Renal cortical epithelial cell (primary cell): Measurements from ENCODE around the gene TNPO1. TPM values are rescaled to one million over a fixed set of nuclear protein-coding genes. Genes with fewer than 3 reads are reported as not detected.

Experiments used
- DNase-seq: peaks from one replicate; pipeline ENCODE4 v3.0.0-alpha.2; 2011; ENCODE audit warnings: low read depth
- total RNA-seq: library from RNA; depleted of rRNA; stranded (reverse); fragments of >200 nt; gene quantifications from 2 replicates; pipeline ENCODE4 v1.2.3, GENCODE V29; 2014

TNPO1 gene
- total RNA-seq, 1 donor from 2014 or later: 258 TPM

DNA sequence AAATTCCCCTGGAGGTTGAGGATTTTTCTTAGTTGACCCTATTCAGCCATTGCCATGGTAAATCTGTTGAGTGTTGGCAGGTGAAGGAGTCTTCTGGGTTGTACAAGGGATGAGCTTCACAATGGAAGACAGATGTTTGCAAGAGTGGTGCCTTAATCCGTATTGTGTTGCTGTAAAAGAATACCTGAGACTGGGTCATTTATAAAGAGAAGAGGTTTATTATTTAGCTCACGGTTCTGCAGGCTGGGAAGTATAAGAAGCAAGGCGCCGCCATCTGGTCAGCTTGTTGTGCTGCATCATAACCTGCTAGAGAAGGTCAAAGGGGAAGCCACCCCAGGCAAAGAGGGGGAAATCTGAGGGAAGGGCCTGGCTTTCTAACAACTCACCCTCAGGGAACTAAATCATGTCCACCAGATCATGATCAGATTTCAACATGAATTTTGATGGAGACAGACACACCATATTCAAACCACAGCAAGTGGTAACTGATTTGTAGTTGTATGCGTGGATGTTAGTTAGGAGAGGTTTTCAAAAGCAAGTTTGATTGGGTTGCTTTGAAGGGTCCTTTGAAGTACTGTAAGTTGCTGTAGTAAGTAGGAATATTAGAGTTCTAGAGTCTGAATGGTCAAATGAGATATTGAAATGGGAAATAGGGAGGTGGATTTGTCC lies 2.5 kb downstream of the TNPO1 start:
- peak; percentile 69 for DNase-seq

DNA sequence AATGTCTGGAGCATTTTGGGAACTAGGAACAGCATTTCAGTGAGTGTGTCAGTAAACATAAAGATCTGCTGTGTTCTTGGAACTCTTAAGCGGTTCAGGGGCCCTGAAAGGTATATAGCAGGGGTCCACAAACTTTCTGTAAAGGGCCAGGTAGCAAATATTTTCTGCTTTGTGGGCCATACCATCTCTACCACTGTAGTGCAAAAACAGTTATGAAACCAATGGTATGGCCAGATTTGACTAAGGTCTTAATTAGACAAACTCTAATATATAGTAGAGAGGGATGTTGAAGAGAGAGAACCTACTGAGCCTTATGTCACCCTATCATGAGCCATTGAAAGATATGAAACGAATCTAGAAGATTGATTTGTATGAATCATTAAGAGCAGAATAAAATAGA lies 5.3 kb downstream of the TNPO1 start:
- DNase-seq: no peak

DNA sequence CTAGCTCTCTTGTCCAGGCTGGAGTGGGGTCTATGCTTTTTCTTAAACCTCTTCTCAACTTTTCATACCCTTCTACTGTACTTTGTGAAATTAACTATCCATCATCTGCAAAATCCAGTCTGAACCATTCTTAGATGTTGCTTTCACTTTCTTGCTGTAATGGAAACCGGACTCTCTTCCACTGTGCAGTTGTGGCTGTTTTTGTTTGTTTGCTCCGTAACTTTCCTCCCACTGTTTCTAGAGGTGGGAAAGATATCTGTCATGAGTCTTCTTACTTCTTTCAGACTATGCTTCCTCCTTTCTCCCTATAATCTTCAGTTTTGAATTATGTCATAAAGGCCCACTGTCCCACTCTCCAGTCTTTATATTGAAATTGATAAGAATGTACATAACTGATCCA lies 6.5 kb downstream of the TNPO1 start:
- DNase-seq: no peak

DNA sequence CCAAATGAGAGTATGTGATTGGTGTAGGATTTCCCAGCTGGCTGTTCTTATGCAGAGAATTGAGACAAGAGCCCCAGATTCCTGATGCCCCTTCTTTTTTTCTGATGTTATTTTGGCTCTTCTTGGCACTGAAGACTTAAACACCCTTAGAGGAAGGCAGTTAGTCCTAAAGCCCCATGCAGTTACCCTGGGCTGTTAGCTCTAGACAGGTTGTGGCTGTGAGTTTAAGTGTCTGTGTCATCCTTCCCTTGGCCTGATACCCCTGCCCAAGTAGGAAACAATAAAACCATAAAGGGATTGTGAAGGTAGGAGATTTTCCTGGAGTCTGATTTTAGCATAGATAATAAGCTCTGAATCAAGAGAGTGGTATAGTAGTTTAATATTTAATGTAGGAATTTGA lies 13.2 kb downstream of the TNPO1 start:
- no peak for DNase-seq

DNA sequence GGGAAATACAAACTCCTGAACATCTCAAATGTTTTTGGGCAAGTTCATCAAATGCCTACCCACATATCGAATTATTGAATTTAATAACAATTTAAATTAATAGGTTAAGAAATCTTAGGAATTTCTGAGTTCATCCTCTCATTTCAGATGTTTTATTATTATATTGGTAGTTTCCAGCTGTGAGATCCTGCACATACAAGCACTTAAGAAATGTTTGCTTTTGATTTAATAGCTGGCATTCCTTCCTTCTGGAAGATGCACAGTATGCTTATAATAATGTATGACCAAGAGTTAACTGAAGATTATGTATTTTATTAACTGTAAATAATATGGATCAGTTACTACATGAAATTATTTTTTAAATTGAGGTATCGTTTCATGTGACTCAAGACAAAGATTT lies 13.9 kb downstream of the TNPO1 start:
- DNase-seq: no peak

DNA sequence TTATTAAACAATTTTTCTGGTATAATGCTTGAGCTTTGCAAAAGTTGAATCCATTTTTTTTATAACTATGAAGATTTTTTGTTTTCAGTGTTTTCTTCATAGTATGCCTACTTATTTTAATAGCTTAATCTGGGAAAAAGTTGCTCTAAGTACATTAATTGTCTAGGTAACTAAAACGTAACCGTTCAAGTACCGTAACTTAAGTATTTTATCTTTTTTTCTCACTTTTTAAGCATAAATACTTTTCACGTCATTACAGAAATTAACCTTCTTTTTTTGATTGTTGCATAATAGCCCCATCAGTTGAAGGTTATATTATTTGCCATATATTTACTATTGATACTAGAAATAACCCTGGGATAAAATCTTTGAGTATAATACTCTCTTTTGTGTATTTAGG lies 15.2 kb downstream of the TNPO1 start:
- DNase-seq: no peak

DNA sequence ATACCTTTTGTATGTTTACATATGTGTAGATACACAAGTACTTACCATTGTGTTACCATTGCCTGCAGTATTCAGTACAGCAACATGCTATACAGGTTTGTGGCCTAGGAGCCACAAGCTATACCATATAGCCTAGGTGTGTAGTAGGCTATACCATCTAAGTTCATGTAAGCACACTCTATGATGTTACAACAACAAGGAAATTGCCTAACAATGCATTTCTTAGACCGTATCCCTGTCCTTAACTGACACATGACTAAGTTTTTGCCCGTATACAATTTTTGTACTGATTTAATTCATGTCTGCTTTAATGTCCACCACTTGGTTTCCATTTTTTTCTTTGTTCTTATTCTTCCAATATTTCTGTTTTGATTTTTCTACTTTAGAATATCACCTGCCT lies 18.5 kb downstream of the TNPO1 start:
- DNase-seq: no peak

DNA sequence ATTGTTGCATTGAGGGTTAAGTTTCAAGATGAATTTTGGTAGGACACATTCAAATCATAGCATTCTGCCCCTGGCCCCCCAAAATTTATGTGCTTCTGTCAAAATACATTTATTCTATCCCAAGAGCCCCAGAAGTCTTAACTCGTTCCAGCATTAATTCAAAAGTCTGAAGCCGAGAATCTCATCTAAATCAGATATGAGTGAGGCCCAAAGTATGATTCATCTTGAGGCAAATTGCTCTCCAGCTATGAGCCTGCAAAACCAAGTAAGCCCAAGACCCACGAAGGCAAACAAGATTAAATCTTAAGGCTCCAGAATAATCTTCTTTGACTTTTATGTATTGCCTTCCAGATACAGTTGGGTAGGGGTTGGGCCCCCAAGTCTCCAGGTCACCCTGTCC lies 19.2 kb downstream of the TNPO1 start:
- no peak for DNase-seq

DNA sequence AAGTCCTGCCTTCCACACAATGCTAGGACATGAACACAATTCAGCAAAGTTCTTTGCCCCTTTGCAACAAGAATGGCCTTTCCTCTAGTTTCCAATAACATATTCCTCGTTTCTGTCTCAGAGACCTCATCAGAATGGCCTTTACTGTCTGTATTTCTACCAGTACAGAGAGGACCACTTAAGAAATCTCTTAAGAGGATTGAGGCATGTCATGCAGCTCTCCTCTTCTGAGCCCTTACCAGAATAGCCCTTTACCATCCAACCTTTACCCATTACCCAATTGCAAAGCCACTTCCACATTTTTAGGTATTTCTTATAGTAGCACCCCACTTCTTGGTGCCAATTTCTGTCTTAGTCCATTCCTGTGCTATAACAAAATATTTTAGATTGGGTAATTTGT lies 20.3 kb downstream of the TNPO1 start:
- DNase-seq: no peak

DNA sequence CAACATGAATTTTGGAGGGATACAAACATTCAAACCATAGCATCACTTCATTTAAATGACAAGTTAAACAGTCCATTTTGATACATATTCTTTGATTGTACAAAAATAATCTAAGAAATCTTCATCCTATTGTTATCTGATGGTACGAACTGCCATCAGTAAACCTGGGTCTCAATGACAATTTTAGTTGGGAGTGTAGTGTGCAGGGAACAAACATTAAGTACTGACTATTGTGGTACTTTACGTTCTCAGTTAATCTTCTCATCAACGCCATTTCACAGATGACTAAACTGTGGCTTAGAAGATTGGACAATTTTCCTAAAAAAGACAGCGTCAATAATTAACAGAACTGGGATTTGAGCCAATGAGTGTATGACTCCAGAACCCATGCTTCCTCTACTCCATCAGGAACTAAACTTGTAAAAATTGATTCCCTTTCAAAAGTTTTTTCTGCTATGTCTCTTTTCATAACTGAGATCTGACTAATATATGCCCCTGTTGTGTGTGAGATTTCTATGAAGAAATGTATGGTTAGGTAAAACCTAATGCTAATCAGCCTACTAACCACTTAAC lies 21.1 kb downstream of the TNPO1 start:
- DNase-seq: peak; percentile 83

DNA sequence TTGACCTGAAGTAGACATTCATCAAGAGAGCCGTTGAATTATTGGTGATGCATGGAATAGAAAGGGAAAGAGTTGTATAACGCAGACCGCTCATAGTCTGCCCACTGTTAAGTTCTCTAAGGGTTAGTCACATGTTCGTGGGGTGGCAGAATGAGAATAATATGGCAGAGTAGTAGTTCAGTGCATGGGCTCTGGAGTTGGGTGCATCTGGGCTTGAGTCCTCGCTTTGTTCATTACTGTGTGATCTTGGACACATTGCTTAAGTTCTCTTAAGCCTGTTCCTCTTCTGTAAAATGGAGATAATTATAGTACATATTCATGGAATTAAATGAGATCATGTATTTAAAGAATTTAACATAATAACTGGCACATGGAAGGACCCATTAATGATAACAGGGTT lies 23.6 kb downstream of the TNPO1 start:
- no peak for DNase-seq

DNA sequence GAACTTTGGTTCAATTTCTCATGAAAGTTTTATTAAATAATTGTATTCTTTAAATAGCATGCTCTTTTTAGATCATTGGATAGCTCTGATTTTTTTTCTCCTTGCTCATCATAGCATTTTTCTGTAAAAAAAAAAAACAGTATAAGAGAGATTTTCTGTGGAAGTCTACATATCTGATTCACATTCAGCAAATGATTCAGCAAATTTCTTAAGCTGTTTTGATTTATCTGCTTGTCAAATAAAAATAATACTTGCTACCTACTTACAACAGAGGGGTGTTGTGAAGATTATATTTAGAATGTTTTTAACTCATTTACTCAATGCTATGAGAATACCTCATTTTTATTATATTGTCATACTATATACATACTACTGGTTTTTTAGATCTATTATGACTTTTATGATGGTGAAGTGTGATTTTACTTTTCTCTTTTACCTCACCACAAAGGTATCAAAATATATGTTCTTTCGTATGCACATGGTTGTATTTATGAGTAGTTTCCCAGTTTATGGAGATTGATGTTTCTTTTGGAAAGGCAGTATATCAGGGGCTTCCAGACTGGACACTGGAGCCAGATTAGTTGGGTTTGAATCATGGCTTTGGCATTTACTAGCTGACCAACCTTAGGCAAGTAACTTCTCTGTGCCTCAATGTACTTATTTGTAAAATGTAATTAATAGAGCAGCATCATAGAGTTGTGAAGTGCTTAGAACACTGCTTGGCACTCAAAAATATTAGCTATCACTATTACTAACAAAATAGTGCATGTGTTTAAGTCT lies 25.5 kb downstream of the TNPO1 start:
- no peak for DNase-seq

DNA sequence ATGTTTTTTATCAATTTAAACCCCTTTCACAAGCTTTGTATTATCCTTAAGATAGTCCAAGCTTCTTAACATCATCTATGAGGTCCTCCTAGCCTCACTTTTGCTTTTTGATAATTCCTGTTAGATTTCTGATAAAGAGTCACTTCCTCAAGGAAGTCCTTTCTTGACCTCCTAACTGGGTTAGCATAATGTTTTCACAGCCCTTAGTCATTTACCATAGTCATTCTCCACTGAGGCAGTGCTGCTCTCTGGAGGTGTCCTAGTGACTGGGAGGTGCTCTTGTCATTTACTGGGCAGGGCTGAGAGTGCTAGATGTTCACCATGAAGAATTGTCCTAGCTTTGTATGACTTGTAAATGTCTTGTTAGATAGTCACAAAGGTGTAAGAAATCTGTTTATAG lies 26.4 kb downstream of the TNPO1 start:
- DNase-seq: peak; percentile 77

DNA sequence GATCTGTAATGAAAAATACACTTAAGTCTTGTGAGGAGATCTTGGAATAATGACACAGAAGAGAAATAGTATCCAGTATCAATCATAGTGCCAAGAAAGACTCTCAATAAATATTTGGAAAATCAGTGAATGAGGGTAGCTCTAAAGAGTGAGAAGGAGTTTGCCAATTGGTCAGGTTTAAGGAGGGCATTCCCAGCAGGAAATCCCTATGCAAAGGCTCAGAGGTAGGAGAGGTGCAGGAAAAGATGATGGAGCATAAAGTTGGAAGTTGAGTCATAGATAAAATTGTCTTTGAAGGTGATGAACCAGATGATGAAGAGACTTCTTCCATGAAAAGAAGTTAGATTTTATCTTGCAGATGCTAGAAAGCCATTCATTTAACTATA lies 27.8 kb downstream of the TNPO1 start:
- no peak for DNase-seq

DNA sequence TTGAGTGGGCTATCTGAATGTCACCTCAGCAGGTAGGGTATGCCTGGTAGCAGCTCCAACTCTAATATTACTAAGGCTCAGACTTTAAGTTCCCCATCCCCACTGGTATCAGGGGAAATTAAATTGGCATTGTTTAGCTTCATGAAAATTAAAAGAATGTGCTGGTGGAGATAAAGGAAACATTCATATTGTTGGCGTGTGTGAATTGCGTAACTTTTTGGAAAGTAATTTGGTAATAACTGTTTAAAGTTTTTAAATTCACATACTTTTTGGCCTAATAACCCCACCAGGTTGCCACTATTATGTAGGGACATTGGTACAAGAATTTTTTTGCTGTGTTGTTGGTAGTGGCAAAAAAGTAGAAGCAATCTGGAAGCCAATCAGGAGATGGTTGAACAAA lies 29.4 kb downstream of the TNPO1 start:
- no peak for DNase-seq

DNA sequence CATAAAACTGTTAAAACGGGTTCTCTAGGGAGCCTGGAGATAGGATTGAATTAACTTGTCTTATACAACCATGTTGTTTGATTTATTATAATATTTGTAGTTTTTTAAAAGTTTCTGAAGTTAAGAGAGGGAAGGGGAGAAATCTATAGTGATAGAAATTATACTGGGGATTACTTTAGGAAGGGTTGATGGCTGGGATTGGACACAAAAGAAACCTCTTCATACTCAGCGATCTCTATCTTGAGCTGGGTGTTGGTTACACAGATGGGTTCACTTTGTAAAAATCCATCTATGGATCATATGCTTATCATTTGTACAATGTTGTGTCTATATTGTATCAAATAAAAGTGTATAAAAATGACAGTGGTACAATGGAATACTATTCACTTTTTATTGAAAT lies 30.0 kb downstream of the TNPO1 start:
- DNase-seq: no peak

DNA sequence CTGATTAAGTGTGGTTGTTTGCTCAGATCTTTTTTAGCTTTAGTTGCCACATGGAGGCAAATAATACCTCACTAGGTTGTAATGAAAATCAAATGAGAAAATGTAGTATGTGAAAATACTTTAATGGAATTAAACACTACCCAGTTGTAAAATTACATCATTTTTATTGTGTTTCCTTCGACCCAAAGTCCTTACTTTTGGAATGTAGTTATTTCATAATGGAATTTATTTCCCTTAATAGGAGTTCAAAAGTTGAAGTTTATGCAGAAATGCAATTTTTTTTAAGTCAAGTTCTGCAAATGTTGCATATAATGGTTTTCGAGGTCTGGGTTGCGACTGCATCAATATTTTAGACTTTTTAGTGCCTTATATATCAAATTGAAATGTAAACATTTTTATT lies 31.0 kb downstream of the TNPO1 start:
- DNase-seq: no peak

DNA sequence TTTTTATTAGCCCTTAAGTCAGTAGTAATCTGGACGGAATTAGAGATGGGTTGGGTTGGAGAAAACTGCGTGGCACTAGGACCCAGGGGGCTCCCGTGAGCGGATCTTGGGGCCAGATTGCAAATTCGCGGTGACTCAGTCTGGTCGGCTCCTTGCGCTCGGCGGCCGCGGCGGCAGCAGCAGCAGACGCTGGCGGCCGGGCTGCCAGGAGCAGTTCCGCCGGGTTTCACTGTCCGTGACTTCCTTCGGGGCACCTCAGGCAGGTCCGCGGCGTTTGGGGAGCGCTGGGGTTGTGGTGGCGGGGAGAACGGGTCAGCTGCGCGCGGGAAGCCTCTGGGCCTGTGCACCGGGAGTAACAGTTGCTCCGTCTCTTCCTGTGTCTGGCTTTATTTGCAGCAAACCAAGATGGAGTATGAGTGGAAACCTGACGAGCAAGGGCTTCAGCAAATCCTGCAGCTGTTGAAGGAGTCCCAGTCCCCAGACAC lies 31.6 kb downstream of the TNPO1 start:
- peak; percentile 80 for DNase-seq

DNA sequence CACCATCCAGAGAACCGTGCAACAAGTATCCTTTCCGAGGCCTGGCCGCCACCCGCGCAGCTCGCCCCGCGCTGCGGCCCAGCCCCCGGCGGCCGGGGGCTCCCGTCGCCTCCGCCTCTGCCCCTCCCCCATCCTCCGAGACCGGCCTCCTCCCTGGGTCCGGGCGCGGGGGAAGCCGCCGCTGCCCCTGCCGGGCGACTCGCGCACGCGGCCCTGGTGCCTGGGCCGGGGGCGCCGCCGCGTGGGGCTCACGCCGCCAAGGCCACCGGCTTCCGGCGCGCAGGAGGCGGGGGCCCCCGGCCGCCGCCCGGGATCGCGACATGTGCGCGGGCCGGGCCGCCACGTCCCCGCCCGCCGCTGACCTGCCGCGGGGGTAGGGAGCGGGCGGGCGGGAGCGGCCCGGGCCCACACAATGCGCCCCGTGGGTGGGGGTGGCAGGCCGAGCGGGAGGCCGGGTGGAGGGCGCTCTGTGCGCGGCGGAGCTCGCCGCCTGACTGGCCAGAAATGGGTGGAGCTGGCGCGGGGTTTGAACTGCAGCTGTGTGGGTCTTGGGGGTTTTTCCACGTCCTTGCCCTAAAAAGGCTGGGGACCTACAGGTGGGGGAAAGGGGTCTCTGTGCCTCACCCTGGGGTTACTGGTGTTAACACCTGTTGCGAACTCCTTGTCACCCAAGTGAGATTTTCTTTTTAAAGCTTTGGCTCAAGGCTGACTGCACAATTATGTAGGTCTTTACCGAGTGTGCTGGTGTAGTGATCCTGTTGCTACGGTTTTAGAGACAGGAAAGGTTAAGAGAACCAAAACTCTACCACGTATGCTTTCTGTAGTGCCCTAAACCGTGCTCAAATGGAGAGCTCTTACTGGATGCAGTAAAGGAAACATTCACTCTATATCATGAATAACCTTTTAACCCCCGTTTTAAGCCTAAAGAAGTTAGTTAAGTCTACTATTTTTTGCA lies 32.3 kb downstream of the TNPO1 start:
- no peak for DNase-seq

DNA sequence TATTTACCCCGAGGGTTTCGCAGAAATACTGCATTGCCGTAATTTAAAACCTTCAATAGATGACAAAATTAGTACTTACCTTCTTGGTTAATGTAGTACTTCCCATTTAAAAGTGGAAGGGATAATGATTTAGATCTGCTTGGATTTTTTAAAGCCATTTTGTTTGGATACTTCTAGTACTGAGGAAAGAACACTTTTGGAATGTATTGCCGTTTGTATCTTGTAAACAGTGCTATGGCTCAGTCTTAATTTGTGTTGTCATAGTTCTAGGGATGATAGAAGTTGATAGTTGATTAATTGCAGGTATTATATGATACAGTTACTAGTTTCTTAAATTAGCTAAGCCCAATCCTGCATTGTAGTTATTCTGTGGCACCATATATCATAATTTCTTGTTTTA lies 33.1 kb downstream of the TNPO1 start:
- DNase-seq: no peak

DNA sequence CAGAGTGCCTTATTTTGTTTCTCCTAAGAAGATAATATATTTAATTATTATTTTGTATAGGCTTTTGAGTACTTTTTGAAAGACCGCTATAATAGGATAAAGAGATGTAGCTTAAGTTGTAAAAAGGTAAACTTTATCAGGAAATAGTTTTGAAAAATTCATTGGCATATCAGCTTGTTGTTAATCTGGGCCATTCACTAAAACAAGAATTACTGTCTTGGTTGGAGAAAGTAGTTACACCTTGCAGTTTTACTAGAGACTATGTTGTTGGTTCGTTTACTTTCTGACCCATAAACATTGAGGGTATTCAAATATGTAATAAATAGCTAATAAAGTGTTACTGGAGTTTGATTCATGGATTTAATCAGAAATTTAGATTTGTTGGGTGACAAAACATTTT lies 33.7 kb downstream of the TNPO1 start:
- DNase-seq: no peak

DNA sequence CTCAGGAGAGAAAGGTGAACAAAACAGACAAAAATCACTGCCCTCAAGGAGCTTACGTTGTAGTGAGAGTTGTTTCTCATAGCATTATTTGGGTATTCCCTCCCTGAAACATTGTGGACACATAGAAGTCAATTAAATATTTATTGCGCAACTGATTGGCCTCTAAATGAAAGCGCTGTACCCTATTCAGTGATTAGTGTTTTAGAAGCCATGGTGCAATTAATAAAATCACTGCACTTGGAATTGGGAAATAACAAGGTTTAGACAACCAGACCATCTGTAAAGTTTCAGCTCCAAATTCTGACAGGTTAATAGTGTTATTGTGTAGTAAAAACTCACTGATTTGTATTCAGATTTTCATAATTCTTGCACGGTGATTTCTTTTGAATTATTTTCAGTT lies 35.9 kb downstream of the TNPO1 start:
- no peak for DNase-seq
